Natural killer cell (primary cell): ENCODE measurements around the gene TACC2. TPM values are rescaled to one million over a fixed set of nuclear protein-coding genes. Genes with fewer than 3 reads are reported as not detected.

Experiments used
- ATAC-seq, 3 donors: fragments of 150-1000 bp in 2 of 3; fragments of 200-7000 bp in 1 of 3; cut with Tn5 transposase; 1 replicate in 1 of 3; 2 replicates in 2 of 3; pipeline ENCODE4 v1.10.0; 2021; ENCODE audit warnings: mild to moderate bottlenecking in 2 of 3, moderate library complexity in 2 of 3
- DNase-seq, 2 donors: peaks; one replicate each; pipeline versions ENCODE4 v3.0.0 to v3.0.0-alpha.2; 2013 to 2021; ENCODE audit warnings: mixed read lengths in 1 of 2
- H3K27ac ChIP-seq: one replicate; pipeline ENCODE4 v1.5.1; 2013; ENCODE audit warnings: mild to moderate bottlenecking, low read length
- H3K27me3 ChIP-seq: one replicate; pipeline ENCODE4 v1.6.1; 2013; ENCODE audit warnings: low read length; ENCODE audit not compliant: control insufficient read depth, insufficient read depth
- H3K36me3 ChIP-seq: one replicate; pipeline ENCODE4 v1.6.1; 2013; ENCODE audit warnings: low read length; ENCODE audit not compliant: control insufficient read depth, insufficient read depth
- H3K4me1 ChIP-seq: one replicate; pipeline ENCODE4 v1.6.1; 2013; ENCODE audit warnings: low read length; ENCODE audit not compliant: control insufficient read depth, insufficient read depth
- H3K4me3 ChIP-seq: one replicate; pipeline ENCODE4 v1.5.1; 2013; ENCODE audit warnings: low read length
- H3K9me3 ChIP-seq: one replicate; pipeline ENCODE4 v1.6.1; 2013; ENCODE audit warnings: low read length; ENCODE audit not compliant: control insufficient read depth, insufficient read depth
- H3K27ac Mint-ChIP-seq, 2 donors: one replicate each; pipeline ENCODE4 v1.8.0; 2022; ENCODE audit warnings: mild to moderate bottlenecking in 2 of 2, mixed read lengths in 2 of 2, moderate library complexity in 1 of 2
- H3K27me3 Mint-ChIP-seq, 2 donors: one replicate each; pipeline ENCODE4 v1.8.0; 2022; ENCODE audit warnings: low read depth in 2 of 2, mixed read lengths in 2 of 2
- H3K36me3 Mint-ChIP-seq: one replicate; pipeline ENCODE4 v1.8.0; 2022; ENCODE audit warnings: mixed read lengths
- H3K4me1 Mint-ChIP-seq, 2 donors: one replicate each; pipeline ENCODE4 v1.8.0; 2022; ENCODE audit warnings: mixed read lengths in 2 of 2
- H3K4me3 Mint-ChIP-seq: one replicate; pipeline ENCODE4 v1.8.0; 2022; ENCODE audit warnings: mild to moderate bottlenecking, moderate library complexity, mixed read lengths
- H3K9me3 Mint-ChIP-seq, 2 donors: one replicate each; pipeline ENCODE4 v1.8.0; 2022; ENCODE audit warnings: mixed read lengths in 2 of 2
- WGBS: methylation state at CpG from one replicate; pipeline ENCODE4 v1.1.7; 2013; ENCODE audit warnings: missing lambda C conversion rate; ENCODE audit not compliant: insufficient coverage; 5-methylcytosine and 5-hydroxymethylcytosine counted together
- intact Hi-C: fragments of 100-400 bp; cut with micrococcal nuclease; formaldehyde crosslinking; loops from one replicate; pipeline ENCODE4 v1.14.2; 2022
- total RNA-seq, 4 donors: library from RNA; stranded (reverse); fragments of 120-200 nt in 1 of 4; gene quantifications; one replicate each; pipeline versions ENCODE4 v1.2.3 to v1.2.4, GENCODE V29; 2013 to 2022
- TF ChIP-seq, protein P1 (sequence below): fragments of 200-600 bp; IDR thresholded peaks from one replicate; pipeline ENCODE4 v1.8.0; 2022; ENCODE audit warnings: antibody characterized with exemption

The TACC2 gene
- total RNA-seq, 3 donors from 2014 or later (not counting 1 experiment from before 2014, with no cell fraction given) = not detected

GRCh38 chr10:122139627-122140170 is 150.7 kb downstream of the TACC2 start:
- WGBS = 82% methylated on average over 10 of the region's 10 CpGs
- Mint-ChIP-seq H3K36me3 (no peaks in the 10 kb centered on the region), H3K4me1 (peaks cover 0 to 4% of the 10 kb centered on the region in 2 donors), H3K4me3 (no peak overlapping the region), H3K27me3 (peaks cover 0 to 13% of the 10 kb centered on the region in 2 donors), H3K27ac (no peak overlapping the region), H3K9me3 (no peaks in the 10 kb centered on the region)
- Histone ChIP-seq H3K9me3 (no peaks in the 10 kb centered on the region), H3K27me3 (no peaks in the 10 kb centered on the region), H3K27ac (no peak overlapping the region), H3K4me1 (no peaks in the 10 kb centered on the region), H3K4me3 (no peak overlapping the region), H3K36me3 (no peaks in the 10 kb centered on the region)
- DNase-seq (no peak), ATAC-seq (no peak)
- TF ChIP-seq, protein P1, sequence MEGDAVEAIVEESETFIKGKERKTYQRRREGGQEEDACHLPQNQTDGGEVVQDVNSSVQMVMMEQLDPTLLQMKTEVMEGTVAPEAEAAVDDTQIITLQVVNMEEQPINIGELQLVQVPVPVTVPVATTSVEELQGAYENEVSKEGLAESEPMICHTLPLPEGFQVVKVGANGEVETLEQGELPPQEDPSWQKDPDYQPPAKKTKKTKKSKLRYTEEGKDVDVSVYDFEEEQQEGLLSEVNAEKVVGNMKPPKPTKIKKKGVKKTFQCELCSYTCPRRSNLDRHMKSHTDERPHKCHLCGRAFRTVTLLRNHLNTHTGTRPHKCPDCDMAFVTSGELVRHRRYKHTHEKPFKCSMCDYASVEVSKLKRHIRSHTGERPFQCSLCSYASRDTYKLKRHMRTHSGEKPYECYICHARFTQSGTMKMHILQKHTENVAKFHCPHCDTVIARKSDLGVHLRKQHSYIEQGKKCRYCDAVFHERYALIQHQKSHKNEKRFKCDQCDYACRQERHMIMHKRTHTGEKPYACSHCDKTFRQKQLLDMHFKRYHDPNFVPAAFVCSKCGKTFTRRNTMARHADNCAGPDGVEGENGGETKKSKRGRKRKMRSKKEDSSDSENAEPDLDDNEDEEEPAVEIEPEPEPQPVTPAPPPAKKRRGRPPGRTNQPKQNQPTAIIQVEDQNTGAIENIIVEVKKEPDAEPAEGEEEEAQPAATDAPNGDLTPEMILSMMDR = no peak
- intact Hi-C loops = no loop called here

DNA sequence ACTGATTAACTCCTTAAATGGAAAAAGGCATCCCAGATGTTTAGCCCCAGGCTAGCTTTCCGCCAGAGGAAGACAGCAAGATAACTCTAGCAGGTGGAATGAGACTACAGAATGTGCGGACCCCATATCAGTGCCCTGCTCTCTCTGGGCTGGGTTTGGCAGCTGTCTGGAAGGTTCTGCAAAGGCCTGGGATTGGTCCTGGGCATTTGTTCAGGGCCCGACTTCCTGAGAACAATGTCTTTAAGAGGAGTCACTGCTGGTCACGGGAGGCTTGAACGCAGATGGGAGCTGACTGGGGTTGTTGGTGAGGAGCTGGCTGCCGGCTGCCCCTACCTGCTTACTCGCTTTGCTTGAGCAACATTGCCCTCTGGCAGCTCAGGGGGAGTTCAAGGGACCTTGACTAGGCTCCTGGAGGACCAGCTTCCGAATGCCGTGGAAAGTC is 151.5 kb downstream of the TACC2 start:
- Mint-ChIP-seq H3K27ac (no peak overlapping the region), H3K27me3 (peaks cover 0 to 13% of the 10 kb centered on the region in 2 donors), H3K9me3 (no peaks in the 10 kb centered on the region), H3K36me3 (no peaks in the 10 kb centered on the region), H3K4me1 (peaks cover 0 to 4% of the 10 kb centered on the region in 2 donors), H3K4me3 (no peak overlapping the region)
- intact Hi-C loops = no loop called here
- H3K27me3 ChIP-seq = no peaks in the 10 kb centered on the region
- ATAC-seq = no peak
- no peak overlapping the region for H3K4me3 ChIP-seq
- WGBS = 83% methylated on average over 9 of the region's 9 CpGs
- TF ChIP-seq, protein P1 = no peak
- H3K9me3 ChIP-seq = no peaks in the 10 kb centered on the region
- no peaks in the 10 kb centered on the region for H3K4me1 ChIP-seq
- no peak for DNase-seq
- no peak overlapping the region for H3K27ac ChIP-seq
- no peaks in the 10 kb centered on the region for H3K36me3 ChIP-seq

GRCh38 chr10:122140941-122141623 is 152.1 kb downstream of the TACC2 start:
- intact Hi-C loops = no loop called here
- no peak for DNase-seq
- H3K27ac ChIP-seq = no peak overlapping the region
- no peaks in the 10 kb centered on the region for H3K4me1 ChIP-seq
- TF ChIP-seq, protein P1 = no peak
- no peaks in the 10 kb centered on the region for H3K27me3 ChIP-seq
- no peaks in the 10 kb centered on the region for H3K9me3 ChIP-seq
- Mint-ChIP-seq H3K36me3 (no peaks in the 10 kb centered on the region), H3K27me3 (peaks cover 0 to 13% of the 10 kb centered on the region in 2 donors), H3K4me3 (no peak overlapping the region), H3K4me1 (peaks cover 0 to 4% of the 10 kb centered on the region in 2 donors), H3K27ac (no peak overlapping the region), H3K9me3 (no peaks in the 10 kb centered on the region)
- no peaks in the 10 kb centered on the region for H3K36me3 ChIP-seq
- WGBS = 55% methylated on average over 10 of the region's 10 CpGs
- no peak overlapping the region for H3K4me3 ChIP-seq
- no peak for ATAC-seq
